ENCODE data around the gene KRT84.

GRCh38 chr12:52426034-52426433 lies 40.6 kb upstream of the KRT84 start:
- TF ChIP-seq CTCF (IDR thresholded peaks at IDR 0.05 in 2 of 3, conservative IDR thresholded peaks at IDR 0.05 in 1 of 3; ENCODE audit: borderline replicate concordance in 1 of 3, insufficient read depth in 1 of 3, low read depth in 2 of 3, low read length in 2 of 3): no peak
- TF ChIP-seq POLR2AphosphoS5 (IDR thresholded peaks at IDR 0.05; ENCODE audit: low read depth, low read length): no peak
- no peak for TF ChIP-seq MAX (IDR thresholded peaks at IDR 0.05)
- TF ChIP-seq RAD21 (IDR thresholded peaks at IDR 0.05; ENCODE audit: low read depth): no peak
- TF ChIP-seq ZFX (IDR thresholded peaks at IDR 0.05): no peak
- no peak for TF ChIP-seq POLR2A (IDR thresholded peaks at IDR 0.05; ENCODE audit: borderline replicate concordance, extremely low read depth, insufficient read depth, insufficient read length)
- no peak for TF ChIP-seq ZNF274 (IDR thresholded peaks at IDR 0.05; ENCODE audit: low read depth, low read length)
- no peak for TF ChIP-seq REST (IDR thresholded peaks at IDR 0.05; ENCODE audit: low read depth)
- TF ChIP-seq SRF (IDR thresholded peaks at IDR 0.05; ENCODE audit: low read depth): no peak
- no peak for TF ChIP-seq EGR1 (IDR thresholded peaks at IDR 0.05; ENCODE audit: low read depth)
- TF ChIP-seq EZH2 (IDR thresholded peaks at IDR 0.05): no peak
- no peak for TF ChIP-seq ZBTB33 (IDR thresholded peaks at IDR 0.05; ENCODE audit: extremely low read depth, insufficient replicate concordance, low read length)
- TF ChIP-seq FOSL1 (IDR thresholded peaks at IDR 0.05; ENCODE audit: low read depth): no peak

Data from HCT116 (cell line).